Measurements from ENCODE around the gene ANKRD42.

Gene ANKRD42

DNA sequence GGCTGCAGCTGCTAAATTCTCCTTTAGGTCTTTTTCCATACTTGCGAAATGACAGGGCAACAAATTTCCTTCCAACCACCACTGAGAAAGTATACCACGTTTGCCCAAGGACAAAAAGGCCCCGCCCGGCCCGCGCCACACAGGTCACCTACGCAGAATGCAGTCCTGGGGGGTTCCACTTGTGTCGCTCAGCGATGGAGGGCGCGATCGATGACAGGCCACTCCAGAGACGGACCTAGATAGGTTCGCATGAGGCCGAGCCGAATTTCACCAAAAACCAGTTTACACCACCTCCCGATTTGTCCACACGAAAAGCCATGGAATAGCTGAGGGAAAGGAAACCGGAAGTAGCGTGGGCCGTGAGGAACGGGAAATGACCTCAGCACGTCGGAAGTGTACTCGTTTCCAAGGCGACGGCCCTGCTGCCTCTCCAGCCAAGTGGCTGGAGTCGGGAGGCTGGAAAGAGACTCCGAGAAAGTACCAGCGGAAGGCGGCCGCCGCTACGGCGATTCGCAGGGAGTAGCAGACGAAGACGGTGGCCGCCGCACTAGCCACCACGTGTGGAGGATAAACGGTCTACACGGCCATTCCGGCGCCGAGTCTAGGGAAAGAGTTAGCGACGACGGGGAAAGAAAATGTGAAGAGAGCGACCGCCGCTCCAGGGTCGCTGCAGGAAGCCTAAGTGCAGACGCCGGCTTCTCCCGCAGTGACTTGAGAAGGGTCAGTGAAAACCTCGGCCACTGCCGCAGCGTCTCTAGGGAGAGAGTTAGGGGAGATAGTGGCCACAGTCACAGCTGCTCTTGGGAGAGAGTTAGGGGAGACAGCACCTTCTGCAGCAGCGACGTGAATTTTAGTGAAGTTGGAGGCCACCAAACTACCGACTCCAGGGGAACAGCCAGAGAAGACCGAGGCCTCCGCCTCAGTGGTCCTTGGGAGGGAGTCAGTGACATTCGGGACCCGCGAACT is at the start of gene ANKRD42:
TSS of gene ANKRD42 (plus strand) at position 398 of the 966 bp plus-strand sequence. CDS start 959 bp downstream, outside the sequence.
- peak; percentile 93 for DNase-seq

DNA sequence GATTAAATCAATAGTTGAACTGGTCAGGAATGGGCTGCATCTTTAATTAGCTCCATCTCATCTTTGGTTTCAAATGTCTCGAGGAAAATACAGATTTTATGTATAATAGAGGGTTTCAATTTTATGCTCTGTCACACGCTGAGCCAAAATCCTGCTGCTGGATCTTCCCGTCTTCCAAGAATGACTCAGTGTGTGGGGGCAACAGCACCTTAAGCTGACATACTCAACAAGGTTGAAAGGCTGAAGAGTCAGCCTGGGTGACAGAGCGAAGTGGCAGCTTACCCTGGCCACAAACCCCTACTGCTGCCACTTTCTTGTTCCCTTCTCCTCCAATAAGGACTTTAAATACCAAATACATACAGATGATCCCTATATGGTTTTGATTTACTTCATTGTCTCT is 45.6 kb upstream of the ANKRD42 start:
- DNase-seq = no peak

DNA sequence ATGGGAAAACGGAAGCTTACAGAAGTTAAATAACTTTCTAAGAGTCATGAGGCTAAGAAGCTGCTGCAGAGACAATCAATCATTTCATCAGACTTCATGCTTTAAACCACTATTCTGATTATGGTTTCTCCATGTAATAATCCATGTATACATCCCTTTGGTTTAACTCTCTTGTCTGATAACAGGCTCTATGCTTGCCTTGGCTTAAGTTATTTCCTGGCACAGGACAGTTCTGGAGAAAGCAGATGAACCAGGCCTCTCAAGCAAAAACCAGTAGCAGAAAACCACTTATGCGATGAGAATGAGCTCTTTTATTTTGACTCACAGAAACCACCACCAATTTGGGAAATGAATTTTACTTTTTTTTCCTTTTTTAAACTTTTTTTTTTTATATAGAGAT is 43.1 kb upstream of the ANKRD42 start:
- no peak for DNase-seq

DNA sequence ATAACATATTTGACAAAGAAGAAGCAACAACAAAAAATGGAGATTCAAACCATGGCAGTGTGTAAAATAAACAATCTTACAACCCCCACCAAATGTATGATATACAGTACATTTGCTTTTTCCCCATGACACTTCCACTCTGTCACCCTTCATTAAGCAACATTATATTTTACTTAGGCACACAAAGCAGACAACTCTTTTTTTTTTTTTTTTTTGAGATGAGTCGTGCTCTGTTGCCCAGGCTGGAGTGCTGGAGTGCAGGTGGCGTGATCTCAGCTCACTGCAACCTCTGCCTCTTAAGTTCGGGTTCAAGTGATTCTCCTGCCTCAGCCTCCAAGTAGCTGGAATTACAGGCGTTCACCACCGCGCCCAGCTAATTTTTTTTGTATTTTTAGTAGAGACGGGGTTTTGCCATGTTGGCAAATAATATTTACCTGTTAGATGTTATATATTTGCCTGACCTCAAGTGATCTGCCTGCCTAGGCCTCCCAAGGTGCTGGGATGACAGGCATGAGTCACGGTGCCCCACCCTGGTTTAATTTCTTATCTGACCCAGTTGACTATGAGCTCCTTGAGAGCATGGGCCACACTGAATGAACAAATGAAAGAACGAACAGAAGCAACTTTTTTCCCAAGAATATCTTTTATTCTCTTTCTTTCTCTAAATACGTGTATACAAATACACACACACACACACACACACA is 42.1 kb upstream of the ANKRD42 start:
- no peak for DNase-seq

DNA sequence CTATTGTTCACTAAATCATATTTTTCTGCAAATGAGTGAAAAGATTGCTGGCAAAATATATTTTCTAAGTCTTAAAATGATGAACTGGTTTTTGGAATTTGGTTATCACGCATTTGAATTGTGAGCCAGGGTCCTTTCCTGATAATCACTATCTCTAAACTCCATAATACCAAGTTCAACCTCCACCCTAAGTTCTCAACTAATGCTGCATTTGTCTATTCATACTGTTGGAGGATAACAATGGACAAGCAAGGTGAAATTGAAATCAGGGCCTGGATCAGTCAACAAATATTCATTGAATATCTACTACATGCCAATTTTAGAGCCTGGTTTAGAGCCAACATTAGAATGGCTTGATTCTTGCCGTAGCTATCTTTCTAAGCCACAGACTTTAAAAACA is 41.2 kb upstream of the ANKRD42 start:
- DNase-seq = no peak

DNA sequence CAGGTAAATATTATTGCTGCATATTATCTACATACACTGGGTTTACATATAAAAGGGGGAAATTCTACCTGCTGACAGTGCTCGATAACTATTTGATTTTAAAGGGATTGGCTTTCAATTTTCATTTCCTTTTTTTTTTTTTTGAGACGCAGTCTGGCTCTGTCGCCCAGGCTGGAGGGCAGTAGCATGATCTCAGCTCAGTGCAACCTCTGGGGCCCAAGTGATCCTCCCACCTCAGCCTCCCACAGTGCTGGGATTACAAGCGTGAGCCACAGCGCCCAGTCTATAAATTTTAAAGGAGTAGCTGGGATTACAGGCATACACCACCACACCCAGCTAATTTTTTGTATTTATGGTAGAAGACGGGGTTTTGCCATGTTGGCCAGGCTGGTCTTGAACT is 39.7 kb upstream of the ANKRD42 start:
- DNase-seq = no peak

DNA sequence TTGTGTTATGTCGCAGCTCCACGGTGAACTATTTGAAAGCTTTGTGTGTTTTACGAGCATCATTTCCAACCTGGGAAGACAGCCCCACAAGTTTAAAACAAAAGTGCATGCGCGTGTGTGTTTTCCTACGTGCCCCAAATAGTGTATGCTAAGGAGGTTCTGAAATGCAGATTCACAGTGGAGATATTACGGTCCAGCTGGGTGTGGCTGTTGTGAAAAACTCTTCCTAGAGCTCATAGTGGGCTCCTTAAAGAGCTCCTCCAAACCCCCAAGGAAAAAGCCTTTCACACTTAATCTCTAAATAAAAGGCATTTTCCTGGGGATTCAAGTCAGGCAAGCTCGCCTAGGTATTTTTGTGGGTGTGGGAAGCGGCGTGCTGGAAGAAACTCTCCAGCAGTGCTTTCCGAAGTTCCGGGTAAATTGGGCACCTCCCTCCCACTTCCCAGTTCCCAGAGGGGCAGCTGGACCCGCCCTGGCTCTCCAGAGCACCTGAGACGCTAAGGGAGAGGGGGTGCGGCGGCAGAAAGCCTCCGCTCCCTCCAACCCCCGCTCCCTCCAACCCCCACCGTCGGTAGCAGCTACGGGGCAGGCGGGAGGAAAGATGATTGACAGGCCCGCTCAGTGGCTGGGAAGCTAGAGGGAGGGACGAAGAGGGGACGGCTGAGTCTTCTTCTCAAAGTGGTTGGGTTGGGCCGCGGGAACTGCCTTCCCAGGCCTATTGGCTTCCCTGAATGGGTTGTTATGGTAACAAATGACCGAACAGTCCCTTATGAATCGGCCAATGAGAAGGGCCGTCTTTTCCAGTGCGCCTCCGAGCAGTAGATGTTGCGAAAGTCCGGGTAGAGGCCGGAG is 37.1 kb upstream of the ANKRD42 start:
- no peak for DNase-seq

DNA sequence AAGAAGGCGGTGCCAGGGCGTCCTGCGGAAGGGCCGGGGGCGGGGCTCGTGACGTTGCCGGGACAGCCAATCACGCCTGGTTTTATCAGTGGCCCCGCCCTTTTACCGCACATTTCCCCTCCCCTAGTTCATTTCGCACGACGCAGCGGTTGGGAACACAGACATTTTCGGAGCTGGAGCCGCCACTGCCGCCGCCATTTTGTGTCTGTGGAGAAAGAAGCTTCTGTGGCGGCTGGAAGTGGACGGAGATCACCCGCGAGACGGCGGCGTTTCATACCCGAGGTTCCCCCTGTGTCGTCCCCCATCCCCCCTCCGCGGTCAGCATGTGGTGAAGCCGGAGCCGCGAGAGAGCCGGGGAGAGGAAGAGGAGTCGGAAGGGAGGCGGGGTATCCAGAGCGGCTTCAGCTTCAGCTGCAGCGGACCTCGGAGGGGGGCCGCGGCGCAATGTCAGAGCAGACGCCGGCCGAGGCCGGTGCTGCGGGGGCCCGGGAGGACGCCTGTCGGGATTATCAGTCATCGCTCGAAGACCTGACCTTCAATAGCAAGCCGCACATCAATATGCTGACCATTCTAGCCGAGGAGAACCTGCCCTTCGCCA is 36.4 kb upstream of the ANKRD42 start, which contains the start of gene PCF11:
TSS of gene PCF11 (plus strand) at position 136 of the 598 bp plus-strand sequence. CDS start at position 445, 309 bp downstream.
- peak; percentile 99 for DNase-seq

DNA sequence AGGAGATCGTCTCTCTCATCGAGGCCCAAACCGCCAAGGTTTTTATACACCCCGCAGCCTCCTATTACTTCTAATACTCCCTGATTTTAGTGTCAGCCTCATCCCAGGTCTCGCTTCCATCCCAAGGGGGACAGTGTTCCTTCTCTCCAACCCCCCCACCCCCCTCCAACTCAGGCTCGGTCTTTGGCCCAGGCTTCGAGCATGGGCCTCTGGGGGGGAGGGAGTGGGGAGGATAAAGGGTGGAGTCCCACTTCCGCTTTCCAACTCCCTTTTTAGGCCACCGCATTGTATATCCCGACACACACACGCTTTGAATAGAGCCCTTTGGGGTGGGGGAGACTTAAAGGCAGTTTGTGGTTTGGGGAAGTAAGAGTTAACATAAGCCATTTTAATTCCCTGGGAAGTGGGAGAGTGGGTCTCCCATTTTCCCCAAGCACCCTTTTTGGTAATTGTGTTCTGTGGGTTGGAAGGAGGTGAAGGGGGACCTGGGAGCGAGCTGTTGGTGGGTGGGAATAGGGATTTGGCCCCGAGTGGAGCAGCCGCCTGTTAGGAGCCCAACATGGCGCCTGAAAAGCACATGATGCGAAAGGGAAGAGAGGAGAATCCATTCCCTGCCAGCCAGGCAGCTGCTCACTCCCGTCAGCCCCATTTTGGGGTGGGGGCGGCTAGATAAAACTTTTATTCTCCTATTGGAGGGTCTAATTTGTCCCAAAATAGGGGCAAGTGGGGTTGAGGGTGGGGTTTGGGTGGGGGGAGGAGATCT is 35.7 kb upstream of the ANKRD42 start:
- DNase-seq = peak; percentile 83

DNA sequence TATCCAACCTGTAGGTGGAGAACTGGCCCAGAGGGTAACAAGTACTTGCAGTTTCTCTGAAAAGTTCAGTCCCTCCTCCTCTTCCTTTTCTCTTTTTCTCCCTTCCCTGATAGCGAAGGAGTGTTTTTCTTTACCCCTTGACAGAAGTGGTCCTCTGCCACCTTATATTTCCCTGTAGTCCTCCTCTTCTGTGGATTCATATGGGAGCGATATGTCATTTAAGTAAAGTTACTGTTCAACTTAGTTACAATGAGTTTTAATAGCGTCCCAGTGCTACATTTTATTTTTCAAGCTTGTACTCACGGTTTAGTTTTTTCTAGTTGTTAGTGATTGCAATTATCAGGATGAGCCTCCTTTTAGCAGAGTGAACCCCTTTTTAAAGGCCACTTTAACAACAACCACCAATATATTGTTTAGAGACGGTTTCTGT is 35.1 kb upstream of the ANKRD42 start:
- no peak for DNase-seq

DNA sequence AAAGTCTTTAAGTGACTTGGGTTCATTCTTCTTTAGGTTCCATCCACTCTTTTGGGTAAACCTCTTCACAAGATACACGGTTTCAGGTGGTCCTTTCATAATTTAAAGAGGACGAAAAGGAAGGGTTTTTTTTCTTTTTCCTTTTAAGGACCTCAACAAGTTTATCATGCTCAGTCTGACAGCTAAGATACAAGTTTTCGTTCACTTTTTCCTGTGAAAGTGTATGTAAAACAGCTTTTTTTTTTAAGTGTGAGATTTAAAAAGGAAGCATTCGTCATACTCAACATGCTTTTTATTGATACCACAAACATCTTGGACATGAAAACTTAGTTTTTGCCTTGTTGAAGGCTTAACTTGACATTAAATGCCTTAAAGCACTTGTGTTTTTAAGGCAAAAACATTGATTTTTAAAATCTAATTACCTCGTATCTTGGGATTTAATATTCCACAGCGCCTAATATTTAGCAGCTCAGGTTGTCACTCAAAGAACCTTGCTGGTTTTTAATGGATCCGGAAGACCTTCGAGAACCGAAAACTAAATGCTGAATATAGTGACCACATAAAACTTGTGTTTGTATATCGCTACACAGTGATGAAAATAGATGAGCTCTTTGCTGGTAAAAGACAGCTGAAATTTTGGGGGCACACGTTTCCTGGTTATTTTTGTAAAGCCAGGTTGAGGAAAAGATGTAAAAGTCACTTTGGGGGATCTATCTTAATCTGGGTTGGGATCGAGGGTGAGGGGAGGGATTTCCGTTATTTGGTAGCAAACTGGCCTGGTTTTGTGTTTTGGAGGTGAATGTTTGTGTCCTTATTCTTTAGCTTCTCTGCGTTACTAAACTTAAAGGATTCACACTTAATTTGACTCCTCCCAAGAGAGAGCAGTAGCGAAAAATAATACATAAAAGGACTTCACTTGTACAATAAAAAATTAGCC is 34.3 kb upstream of the ANKRD42 start:
- no peak for DNase-seq

DNA sequence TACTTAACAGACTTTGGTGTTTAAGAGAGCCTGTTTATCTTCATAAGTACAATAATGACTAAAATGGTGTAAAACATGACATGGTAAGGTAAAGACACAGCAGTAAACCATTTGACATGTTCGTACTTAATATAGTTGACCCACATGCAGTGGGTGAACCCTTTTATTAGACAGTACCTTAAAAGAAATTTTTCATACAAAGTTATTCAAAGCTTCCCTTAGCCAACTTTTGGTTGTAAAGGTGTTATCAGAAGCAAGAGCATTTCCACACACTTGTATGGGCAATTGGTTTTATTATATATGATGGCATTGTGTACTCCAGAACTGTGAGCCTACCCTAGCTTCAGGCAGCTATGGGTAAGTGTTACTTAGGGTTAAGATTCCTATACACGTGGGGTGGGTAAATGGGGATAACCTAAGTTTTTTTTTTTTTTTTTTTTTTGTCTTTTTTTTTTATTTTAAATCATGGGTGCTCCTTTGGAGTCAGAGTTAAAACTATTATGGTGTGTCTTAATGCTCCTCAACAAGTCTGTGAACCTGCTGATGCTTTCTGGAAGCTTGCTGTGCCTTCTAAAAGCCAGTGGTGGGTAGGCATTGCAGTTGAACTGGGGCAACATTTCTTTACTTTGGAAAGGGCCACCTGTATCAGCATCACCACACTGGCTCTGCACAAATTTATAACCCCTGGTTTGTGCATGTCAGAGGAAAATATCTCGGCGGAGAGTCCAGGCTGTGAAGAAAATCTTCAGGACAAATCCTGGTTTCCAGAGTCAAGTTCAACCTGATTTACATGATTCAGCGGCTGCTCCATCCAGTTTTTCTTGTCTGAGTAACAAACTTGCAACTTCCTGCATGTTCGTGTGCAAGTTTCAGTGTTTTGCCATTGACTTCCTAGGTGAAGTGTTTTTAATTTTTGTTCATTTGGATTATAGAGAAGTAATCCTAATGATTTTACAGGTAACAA is 33.3 kb upstream of the ANKRD42 start:
- DNase-seq = no peak

DNA sequence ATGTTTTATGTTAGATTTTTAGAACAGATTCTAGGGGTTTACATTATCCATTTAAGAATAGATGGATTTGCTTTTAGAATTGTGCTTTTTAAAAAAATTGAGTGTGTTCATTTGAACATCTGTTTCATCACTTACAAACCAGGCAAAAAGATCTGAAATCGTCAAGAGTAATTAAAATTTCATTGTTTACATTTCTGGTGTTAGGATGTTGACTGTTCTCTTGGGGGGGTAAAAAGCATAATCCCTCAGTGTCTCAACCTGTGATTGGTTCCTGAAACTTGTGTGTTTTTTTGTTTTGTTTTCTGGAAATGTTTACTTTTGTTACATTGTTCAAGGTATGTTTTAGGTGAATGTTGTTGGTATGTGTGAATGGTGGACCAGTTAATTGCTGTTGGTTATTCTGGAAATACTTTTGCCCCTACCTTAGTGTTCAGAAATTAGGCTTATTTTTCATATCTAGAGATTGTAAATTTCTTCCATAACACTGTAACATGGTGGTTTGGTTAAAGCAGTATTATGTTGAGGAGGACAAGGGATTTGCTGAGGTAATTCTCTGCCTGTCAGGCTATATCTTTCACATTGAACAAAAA is 31.8 kb upstream of the ANKRD42 start:
- DNase-seq = no peak

DNA sequence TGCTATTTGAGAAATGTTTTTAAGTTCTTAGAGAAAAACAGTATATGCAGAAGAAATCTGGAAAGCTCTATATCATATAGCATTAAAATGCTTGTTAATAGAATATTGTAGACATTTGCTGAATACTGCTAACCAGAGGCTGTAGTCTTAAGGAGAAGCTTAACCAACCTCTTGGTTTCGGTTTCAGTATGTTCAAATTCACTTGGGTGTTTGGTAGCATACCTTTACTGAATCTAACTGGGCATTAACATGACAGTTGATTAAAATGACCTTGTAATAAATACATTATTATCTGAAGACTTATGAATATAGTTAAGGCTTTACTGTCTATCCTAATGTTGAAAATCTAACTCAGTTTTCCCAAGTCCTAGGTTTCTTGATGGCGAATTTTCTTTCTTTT is 31.1 kb upstream of the ANKRD42 start:
- no peak for DNase-seq

DNA sequence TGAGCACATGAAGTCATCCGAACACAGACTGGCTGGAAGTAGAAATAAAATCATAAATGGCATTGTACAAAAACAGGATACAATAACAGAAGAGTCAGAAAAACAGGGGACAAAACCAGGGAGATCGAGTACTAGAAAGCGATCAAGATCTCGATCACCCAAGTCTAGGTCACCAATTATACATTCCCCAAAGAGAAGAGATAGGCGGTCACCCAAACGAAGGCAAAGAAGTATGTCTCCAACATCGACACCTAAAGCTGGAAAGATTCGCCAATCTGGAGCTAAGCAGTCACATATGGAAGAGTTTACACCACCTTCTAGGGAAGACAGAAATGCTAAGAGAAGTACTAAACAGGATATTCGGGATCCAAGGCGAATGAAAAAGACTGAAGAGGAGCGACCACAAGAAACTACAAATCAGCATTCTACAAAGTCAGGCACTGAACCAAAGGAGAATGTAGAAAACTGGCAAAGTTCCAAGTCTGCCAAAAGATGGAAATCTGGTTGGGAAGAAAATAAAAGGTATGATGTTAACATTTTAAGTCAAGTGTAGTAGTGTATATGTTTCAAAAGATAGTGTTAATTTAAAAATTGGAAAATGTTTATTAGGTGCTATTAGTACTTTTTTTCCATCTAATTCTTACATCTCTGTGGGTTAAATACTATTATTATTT is 27.2 kb upstream of the ANKRD42 start:
- DNase-seq = no peak

DNA sequence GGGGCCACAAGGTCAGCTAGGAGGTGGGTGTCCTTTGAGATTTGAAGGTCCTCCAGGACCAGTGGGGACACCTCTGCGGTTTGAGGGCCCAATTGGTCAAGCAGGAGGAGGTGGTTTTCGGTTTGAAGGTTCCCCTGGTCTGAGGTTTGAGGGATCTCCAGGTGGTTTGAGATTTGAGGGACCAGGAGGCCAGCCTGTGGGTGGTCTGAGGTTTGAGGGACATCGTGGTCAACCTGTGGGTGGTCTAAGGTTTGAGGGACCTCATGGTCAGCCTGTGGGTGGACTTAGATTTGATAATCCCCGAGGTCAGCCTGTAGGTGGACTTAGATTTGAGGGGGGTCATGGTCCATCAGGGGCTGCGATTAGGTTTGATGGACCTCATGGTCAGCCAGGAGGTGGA is 24.8 kb upstream of the ANKRD42 start:
- no peak for DNase-seq

DNA sequence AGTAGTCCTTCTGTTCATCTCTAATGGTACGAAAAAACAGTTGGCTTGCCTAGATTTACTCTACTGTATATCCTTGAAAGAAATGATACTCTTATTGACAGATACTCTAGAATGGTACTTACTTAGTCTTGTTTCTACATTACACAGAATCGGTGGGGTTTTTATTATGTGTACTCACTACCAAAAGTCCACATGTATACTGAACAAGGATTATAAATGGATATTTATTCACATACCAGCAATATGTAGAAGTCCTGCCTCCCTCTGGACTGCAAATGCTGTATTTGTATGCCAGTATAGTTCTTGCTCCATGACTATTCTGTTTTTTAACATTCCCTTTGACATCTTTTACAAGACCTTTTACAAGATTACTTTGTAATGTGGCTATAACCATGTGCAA is 22.6 kb upstream of the ANKRD42 start:
- DNase-seq = no peak

DNA sequence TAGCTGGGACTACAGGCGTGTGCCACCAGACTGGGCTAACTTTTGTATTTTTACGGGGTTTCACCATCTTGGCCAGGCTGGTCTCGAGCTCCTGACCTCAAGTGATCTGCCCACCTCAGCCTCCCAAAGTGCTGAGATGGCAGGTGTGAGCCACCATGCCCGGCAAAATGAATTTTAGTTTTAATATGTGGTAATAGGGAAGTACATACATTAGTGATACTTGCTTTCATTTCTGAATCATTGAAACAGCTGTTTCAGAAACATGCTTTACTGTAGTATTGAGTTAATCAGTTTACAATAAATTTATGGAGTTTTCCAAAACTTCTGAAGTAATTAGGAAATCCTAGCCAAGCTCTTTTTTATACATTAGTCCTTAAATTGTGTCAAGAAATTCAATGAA is 21.0 kb upstream of the ANKRD42 start:
- no peak for DNase-seq
